H9 (cell line): ENCODE data around the gene TRAF2. TPM values are rescaled to one million over a fixed set of nuclear protein-coding genes. Genes with fewer than 3 reads are reported as not detected.

Experiments used
- DNase-seq: peaks from one replicate; pipeline ENCODE4 v3.0.0-alpha.2; 2017
- H2AFZ ChIP-seq: one replicate; pipeline ENCODE4 v1.6.1; 2013; ENCODE audit warnings: mild to moderate bottlenecking, low read length, control low read depth, moderate library complexity
- H2AK5ac ChIP-seq: 2 replicates; pipeline ENCODE4 v1.6.1; 2013; ENCODE audit warnings: low read length, control low read depth, mixed read lengths; ENCODE audit not compliant: insufficient read length
- H2BK120ac ChIP-seq: one replicate; pipeline ENCODE4 v1.6.1; 2013; ENCODE audit warnings: low read depth, mild to moderate bottlenecking, low read length, control low read depth, inconsistent platforms; ENCODE audit not compliant: poor library complexity, severe bottlenecking
- H2BK12ac ChIP-seq: 2 replicates; pipeline ENCODE4 v1.6.1; 2013; ENCODE audit warnings: low read length, control low read depth, mixed read lengths, low read depth; ENCODE audit not compliant: insufficient read length
- H2BK15ac ChIP-seq: 2 replicates; pipeline ENCODE4 v1.6.1; 2013; ENCODE audit warnings: low read depth, low read length, control low read depth
- H2BK20ac ChIP-seq: one replicate; pipeline ENCODE4 v1.6.1; 2013; ENCODE audit warnings: low read depth, mild to moderate bottlenecking, low read length, control low read depth, inconsistent platforms; ENCODE audit not compliant: poor library complexity, severe bottlenecking
- H2BK5ac ChIP-seq: 2 replicates; pipeline ENCODE4 v1.6.1; 2013; ENCODE audit warnings: low read length, control low read depth, mixed read lengths; ENCODE audit not compliant: insufficient read length
- H3K14ac ChIP-seq: 2 replicates; pipeline ENCODE4 v1.6.1; 2013; ENCODE audit warnings: low read length, control low read depth; ENCODE audit not compliant: insufficient read depth
- H3K18ac ChIP-seq: 2 replicates; pipeline ENCODE4 v1.6.1; 2013; ENCODE audit warnings: low read depth, mild to moderate bottlenecking, mixed read lengths, low read length, control low read depth; ENCODE audit not compliant: insufficient read length
- H3K23ac ChIP-seq: 2 replicates; pipeline ENCODE4 v1.6.1; 2013; ENCODE audit warnings: low read length, control low read depth, mixed read lengths, low read depth; ENCODE audit not compliant: insufficient read length
- H3K23me2 ChIP-seq: 2 replicates; pipeline ENCODE4 v1.6.1; 2013; ENCODE audit warnings: low read depth, mild to moderate bottlenecking, mixed read lengths, low read length, control low read depth; ENCODE audit not compliant: insufficient read length, poor library complexity, severe bottlenecking
- H3K27ac ChIP-seq: 2 replicates; pipeline ENCODE4 v1.5.1; 2013; ENCODE audit warnings: low read length, control low read depth, mixed read lengths, low read depth; ENCODE audit not compliant: insufficient read length
- H3K27me3 ChIP-seq: 2 replicates; pipeline ENCODE4 v1.6.1; 2013; ENCODE audit warnings: low read length, control low read depth, inconsistent platforms; ENCODE audit not compliant: insufficient read depth
- H3K4ac ChIP-seq: 2 replicates; pipeline ENCODE4 v1.6.1; 2013; ENCODE audit warnings: low read depth, mild to moderate bottlenecking, control low read depth, inconsistent platforms, low read length, moderate library complexity
- H3K4me1 ChIP-seq: 2 replicates; pipeline ENCODE4 v1.6.1; 2013; ENCODE audit warnings: low read length, control low read depth, inconsistent platforms; ENCODE audit not compliant: insufficient read depth
- H3K4me2 ChIP-seq: 2 replicates; pipeline ENCODE4 v1.6.1; 2013; ENCODE audit warnings: low read length, control low read depth, mixed read lengths; ENCODE audit not compliant: insufficient read length, insufficient read depth
- H3K56ac ChIP-seq: 2 replicates; pipeline ENCODE4 v1.6.1; 2013; ENCODE audit warnings: low read depth, mild to moderate bottlenecking, mixed read lengths, low read length, control low read depth; ENCODE audit not compliant: insufficient read length
- H3K79me1 ChIP-seq: 2 replicates; pipeline ENCODE4 v1.6.1; 2013; ENCODE audit warnings: low read depth, mild to moderate bottlenecking, moderate library complexity, low read length, control low read depth, inconsistent platforms; ENCODE audit not compliant: insufficient read depth, poor library complexity, severe bottlenecking
- H3K79me2 ChIP-seq: 2 replicates; pipeline ENCODE4 v1.6.1; 2013; ENCODE audit warnings: low read length, control low read depth, inconsistent platforms; ENCODE audit not compliant: insufficient read depth
- H3K9ac ChIP-seq: 2 replicates; pipeline ENCODE4 v1.6.1; 2013; ENCODE audit warnings: low read length, control low read depth, mixed read lengths; ENCODE audit not compliant: insufficient read length; ENCODE audit errors: extremely low read depth
- H3K9me3 ChIP-seq: one replicate; pipeline ENCODE4 v1.6.1; 2013; ENCODE audit warnings: low read depth, low read length, inconsistent platforms; ENCODE audit not compliant: control insufficient read depth
- H3T11ph ChIP-seq: one replicate; pipeline ENCODE4 v1.6.1; 2013; ENCODE audit warnings: mild to moderate bottlenecking, low read length, control low read depth, inconsistent platforms
- H4K20me1 ChIP-seq: one replicate; pipeline ENCODE4 v1.6.1; 2013; ENCODE audit not compliant: control insufficient read depth, insufficient read length, insufficient read depth
- H4K5ac ChIP-seq: 2 replicates; pipeline ENCODE4 v1.6.1; 2013; ENCODE audit warnings: low read depth, mild to moderate bottlenecking, mixed read lengths, low read length, control low read depth; ENCODE audit not compliant: insufficient read length
- H4K8ac ChIP-seq: replicated peaks from 2 replicates; pipeline ENCODE4 v1.6.1; 2013; ENCODE audit warnings: low read length, control low read depth, mixed read lengths, low read depth; ENCODE audit not compliant: insufficient read length
- H4K91ac ChIP-seq: 2 replicates; pipeline ENCODE4 v1.6.1; 2013; ENCODE audit warnings: low read depth, mild to moderate bottlenecking, moderate library complexity, mixed read lengths, low read length, control low read depth; ENCODE audit not compliant: insufficient read length
- H3K27ac Mint-ChIP-seq, 3 experiments: 2 replicates in 2 of 3; 3 replicates in 1 of 3; pipeline ENCODE4 v1.8.0; 2020 to 2021; ENCODE audit warnings: mixed read lengths in 3 of 3, mild to moderate bottlenecking in 1 of 3, moderate library complexity in 1 of 3
- H3K27me3 Mint-ChIP-seq: 2 replicates; pipeline ENCODE4 v1.8.0; 2021; ENCODE audit warnings: low read depth, mild to moderate bottlenecking, moderate library complexity, mixed read lengths
- H3K36me3 Mint-ChIP-seq, 3 experiments: 2 replicates in 2 of 3; 3 replicates in 1 of 3; pipeline ENCODE4 v1.8.0; 2020 to 2021; ENCODE audit warnings: low read depth in 3 of 3, mixed read lengths in 3 of 3; ENCODE audit not compliant: insufficient read depth in 1 of 3
- H3K4me1 Mint-ChIP-seq, 2 experiments: 2 replicates each; pipeline ENCODE4 v1.8.0; 2020; ENCODE audit warnings: mixed read lengths in 2 of 2
- H3K4me3 Mint-ChIP-seq, 2 experiments: 2 replicates in 1 of 2; 3 replicates in 1 of 2; pipeline ENCODE4 v1.8.0; 2020 to 2021; ENCODE audit warnings: mild to moderate bottlenecking in 2 of 2, mixed read lengths in 2 of 2, moderate library complexity in 1 of 2
- H3K9me3 Mint-ChIP-seq, 2 experiments: 2 replicates in 1 of 2; 3 replicates in 1 of 2; pipeline ENCODE4 v1.8.0; 2020; ENCODE audit warnings: mild to moderate bottlenecking in 2 of 2, mixed read lengths in 2 of 2, moderate library complexity in 1 of 2
- WGBS: extraction: QIAGEN DNeasy Blood & Tissue Kit; methylation state at CpG from one replicate; pipeline ENCODE4 v1.1.7; 2013; ENCODE audit warnings: missing lambda C conversion rate, low lambda C conversion rate, mixed read lengths; ENCODE audit not compliant: insufficient read length; ENCODE audit errors: extremely low coverage; 5-methylcytosine and 5-hydroxymethylcytosine counted together
- total RNA-seq: library from RNA; stranded (reverse); gene quantifications from 2 replicates; pipeline ENCODE4 v1.2.1, GENCODE V29; 2021
- TF ChIP-seq, protein P1 (sequence below): fragments of 200-600 bp; sonication (generic); conservative IDR thresholded peaks from 3 replicates; pipeline ENCODE4 v1.8.0; 2021; ENCODE audit warnings: antibody characterized with exemption, mild to moderate bottlenecking

TRAF2 gene
- total RNA-seq, 1 experiment from 2014 or later, result 48.8 TPM

DNA sequence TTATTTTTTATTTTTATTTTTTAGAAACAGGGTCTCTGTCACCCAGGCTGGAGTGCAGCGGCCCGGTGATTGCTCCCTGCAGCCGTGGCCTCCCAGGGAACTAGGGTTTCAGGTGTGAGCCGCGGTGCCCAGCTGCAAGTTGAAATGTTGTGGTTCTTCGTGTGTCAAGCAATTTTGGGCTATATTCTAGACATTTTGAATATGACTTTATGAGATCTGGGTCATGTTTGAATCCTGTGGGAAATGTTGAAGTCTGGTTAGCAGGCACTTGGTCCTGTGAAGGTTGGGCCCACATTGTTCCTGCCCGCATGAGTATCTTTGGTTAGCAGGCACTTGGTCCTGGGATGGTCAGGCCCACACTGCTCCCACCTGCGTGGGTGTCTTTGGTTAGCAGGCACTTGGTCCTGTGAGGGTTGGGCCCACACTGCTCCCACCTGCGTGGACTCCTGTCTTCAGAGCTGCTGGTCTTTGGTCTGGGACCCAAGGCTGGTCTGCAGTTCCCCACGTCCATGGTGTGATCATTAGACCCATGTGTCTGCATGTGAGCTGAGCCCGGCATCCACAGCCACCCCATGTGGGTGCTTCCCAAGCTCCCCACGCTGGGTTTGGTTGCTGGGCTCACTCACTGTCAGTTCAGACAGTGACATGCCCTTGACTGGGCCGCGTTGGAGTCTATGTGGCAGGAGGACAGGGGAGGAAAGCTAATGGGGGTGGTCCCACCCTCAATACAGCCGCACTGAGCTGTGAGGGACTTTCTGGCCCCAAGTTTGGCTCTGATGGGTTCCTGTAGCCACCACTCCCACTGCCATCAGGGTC is 51.1 kb downstream of the TRAF2 start:
- no peak overlapping the region for H2AFZ ChIP-seq
- no peak overlapping the region for H3K18ac ChIP-seq
- no peak overlapping the region for H3K4me3 Mint-ChIP-seq
- no peak overlapping the region for H2AK5ac ChIP-seq
- H3K27ac Mint-ChIP-seq, result peak overlapping the region in 2 of 3 experiments; percentile 42 to 73; a peak in 2 of 7 replicates
- no peak overlapping the region for H2BK120ac ChIP-seq
- no peak overlapping the region for H3K4ac ChIP-seq
- no peak for DNase-seq
- H3K23me2 ChIP-seq, result no peaks in the 10 kb centered on the region
- no peak overlapping the region for H3T11ph ChIP-seq
- peaks cover 3% of the 10 kb centered on the region; the same call in 1 of the 2 replicates for H3K27me3 Mint-ChIP-seq
- no peaks in the 10 kb centered on the region for H3K79me1 ChIP-seq
- H2BK5ac ChIP-seq, result peak overlapping the region; percentile 60
- H3K23ac ChIP-seq, result no peak overlapping the region
- H3K9me3 Mint-ChIP-seq, result no peaks in the 10 kb centered on the region
- H3K79me2 ChIP-seq, result no peaks in the 10 kb centered on the region
- H3K27me3 ChIP-seq, result no peaks in the 10 kb centered on the region
- H3K36me3 Mint-ChIP-seq, result peaks cover 16 to 70% (median 48%) of the 10 kb centered on the region in 3 experiments
- no peak overlapping the region for H4K91ac ChIP-seq
- H2BK12ac ChIP-seq, result no peak overlapping the region
- H3K4me1 ChIP-seq, result no peaks in the 10 kb centered on the region; the same call in 1 of the 2 replicates
- no CpG with 5 or more reads among the region's 15 CpGs for WGBS
- no peak overlapping the region for H3K56ac ChIP-seq
- no peak overlapping the region for H4K8ac ChIP-seq
- TF ChIP-seq, protein P1, sequence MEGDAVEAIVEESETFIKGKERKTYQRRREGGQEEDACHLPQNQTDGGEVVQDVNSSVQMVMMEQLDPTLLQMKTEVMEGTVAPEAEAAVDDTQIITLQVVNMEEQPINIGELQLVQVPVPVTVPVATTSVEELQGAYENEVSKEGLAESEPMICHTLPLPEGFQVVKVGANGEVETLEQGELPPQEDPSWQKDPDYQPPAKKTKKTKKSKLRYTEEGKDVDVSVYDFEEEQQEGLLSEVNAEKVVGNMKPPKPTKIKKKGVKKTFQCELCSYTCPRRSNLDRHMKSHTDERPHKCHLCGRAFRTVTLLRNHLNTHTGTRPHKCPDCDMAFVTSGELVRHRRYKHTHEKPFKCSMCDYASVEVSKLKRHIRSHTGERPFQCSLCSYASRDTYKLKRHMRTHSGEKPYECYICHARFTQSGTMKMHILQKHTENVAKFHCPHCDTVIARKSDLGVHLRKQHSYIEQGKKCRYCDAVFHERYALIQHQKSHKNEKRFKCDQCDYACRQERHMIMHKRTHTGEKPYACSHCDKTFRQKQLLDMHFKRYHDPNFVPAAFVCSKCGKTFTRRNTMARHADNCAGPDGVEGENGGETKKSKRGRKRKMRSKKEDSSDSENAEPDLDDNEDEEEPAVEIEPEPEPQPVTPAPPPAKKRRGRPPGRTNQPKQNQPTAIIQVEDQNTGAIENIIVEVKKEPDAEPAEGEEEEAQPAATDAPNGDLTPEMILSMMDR, result no peak
- H3K27ac ChIP-seq, result no peak overlapping the region
- H2BK15ac ChIP-seq, result no peak overlapping the region
- no peak overlapping the region for H3K9ac ChIP-seq
- H4K20me1 ChIP-seq, result no peaks in the 10 kb centered on the region
- no peak overlapping the region for H2BK20ac ChIP-seq
- H4K5ac ChIP-seq, result no peak overlapping the region
- no peak overlapping the region for H3K4me2 ChIP-seq
- peaks cover 8 to 16% of the 10 kb centered on the region in 2 experiments for H3K4me1 Mint-ChIP-seq
- no peak overlapping the region for H3K14ac ChIP-seq
- H3K9me3 ChIP-seq, result no peaks in the 10 kb centered on the region
